Endometrial microvascular endothelial cells (primary cell): Measurements from ENCODE around the gene MN1. TPM values are rescaled to one million over a fixed set of nuclear protein-coding genes. Genes with fewer than 3 reads are reported as not detected.

ENCODE experiments used
- in situ Hi-C: cut with HindIII; loops from 2 replicates; pipeline ENCODE4 v1.10.0; 2017; ENCODE audit warnings: low sequenced_read_pairs, low pct_unique_long_range_greater_than_20kb; ENCODE audit errors: inconsistent ontology term
- total RNA-seq: library from RNA; depleted of rRNA; stranded (reverse); fragments of >200 nt; gene quantifications from one replicate; pipeline ENCODE4 v1.2.3, GENCODE V29; 2015; ENCODE audit errors: inconsistent ontology term

The MN1 gene
- total RNA-seq, 1 donor from 2014 or later, result 0.93 TPM

GRCh38 chr22:27709919-27710675 is 91.5 kb downstream of the MN1 start:
- in situ Hi-C loops, result no loop called here

GRCh38 chr22:27706489-27706888 is 95.1 kb downstream of the MN1 start:
- in situ Hi-C loops, result no loop called here

- in situ Hi-C loops, result no loop called here
Observed at GRCh38 chr22:27705408-27706080, 96.0 kb downstream of the MN1 start.

GRCh38 chr22:27704581-27704980 is 97.0 kb downstream of the MN1 start:
- in situ Hi-C loops, result no loop called here

GRCh38 chr22:27699383-27700019 is 102.1 kb downstream of the MN1 start:
- in situ Hi-C loops, result no loop called here

GRCh38 chr22:27698813-27699212 is 102.7 kb downstream of the MN1 start:
- in situ Hi-C loops, result no loop called here

Other genes starting within 250 kb of the MN1 start
- gene PITPNB, start 117.5 kb upstream of the MN1 start, total RNA-seq, result 51.8 TPM